Parathyroid adenoma (tissue), 2 donors: ENCODE measurements around the gene TRIM9.

ENCODE experiments used
- H2AFZ ChIP-seq: fragments of 300-600 bp; sonication (generic); one replicate; pipeline ENCODE4 v1.7.0; 2017; ENCODE audit warnings: antibody characterized with exemption, mild to moderate bottlenecking
- H3K27ac ChIP-seq: fragments of 300-600 bp; sonication (generic); one replicate; pipeline ENCODE4 v1.7.0; 2017
- H3K27me3 ChIP-seq: fragments of 300-600 bp; sonication (generic); one replicate; pipeline ENCODE4 v1.7.0; 2017; ENCODE audit warnings: low read length; ENCODE audit not compliant: control insufficient read depth, insufficient read depth
- H3K36me3 ChIP-seq: fragments of 300-600 bp; sonication (generic); one replicate; pipeline ENCODE4 v1.7.0; 2017; ENCODE audit warnings: low read length; ENCODE audit not compliant: control insufficient read depth, insufficient read depth
- H3K4me1 ChIP-seq: fragments of 300-600 bp; sonication (generic); one replicate; pipeline ENCODE4 v1.7.0; 2017; ENCODE audit warnings: control low read depth
- H3K4me2 ChIP-seq: fragments of 300-600 bp; sonication (generic); one replicate; pipeline ENCODE4 v1.7.0; 2017; ENCODE audit warnings: low read length
- H3K4me3 ChIP-seq: fragments of 300-600 bp; sonication (generic); one replicate; pipeline ENCODE4 v1.7.0; 2017; ENCODE audit warnings: low read depth, low read length
- H3K79me2 ChIP-seq: fragments of 300-600 bp; sonication (generic); one replicate; pipeline ENCODE4 v1.7.0; 2017; ENCODE audit warnings: control low read depth
- H3K9ac ChIP-seq: fragments of 300-600 bp; sonication (generic); one replicate; pipeline ENCODE4 v1.7.0; 2017; ENCODE audit warnings: mild to moderate bottlenecking
- H3K9me3 ChIP-seq: fragments of 300-600 bp; sonication (generic); one replicate; pipeline ENCODE4 v1.7.0; 2017; ENCODE audit warnings: low read length; ENCODE audit not compliant: control insufficient read depth
- TF ChIP-seq, protein P1 (sequence below): fragments of 300-600 bp; sonication (generic); IDR thresholded peaks from one replicate; pipeline ENCODE4 v1.7.0; 2017; ENCODE audit warnings: antibody characterized with exemption, mild to moderate bottlenecking
- donor health status: primary hyperparathyroidism.

TRIM9 gene

DNA sequence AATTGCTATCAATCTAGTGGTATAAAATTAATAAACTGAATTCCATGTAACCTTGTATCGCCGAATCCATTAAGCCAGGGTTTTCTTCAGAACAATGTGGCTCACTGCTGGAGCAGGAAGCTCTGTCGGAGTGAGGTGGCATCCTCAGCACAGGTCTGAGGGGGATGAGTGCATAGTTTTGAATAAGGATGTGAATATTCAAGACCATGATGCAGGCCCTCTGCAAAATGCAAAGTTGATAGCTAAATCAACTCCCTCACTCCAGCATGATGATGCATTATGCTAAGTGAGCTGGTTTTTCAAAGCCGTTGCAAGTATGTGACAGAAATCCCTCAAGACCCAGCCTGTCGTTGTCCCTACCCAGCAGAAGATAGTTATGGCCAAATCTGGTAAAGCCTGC is 53.0 kb downstream of the TRIM9 start:
- no peak overlapping the region for H3K4me2 ChIP-seq
- H3K9ac ChIP-seq = no peak overlapping the region
- H3K4me3 ChIP-seq = no peak overlapping the region
- no peak overlapping the region for H2AFZ ChIP-seq
- H3K9me3 ChIP-seq = no peaks in the 10 kb centered on the region
- H3K27ac ChIP-seq = no peak overlapping the region
- no peaks in the 10 kb centered on the region for H3K36me3 ChIP-seq
- H3K4me1 ChIP-seq = no peaks in the 10 kb centered on the region
- TF ChIP-seq, protein P1, sequence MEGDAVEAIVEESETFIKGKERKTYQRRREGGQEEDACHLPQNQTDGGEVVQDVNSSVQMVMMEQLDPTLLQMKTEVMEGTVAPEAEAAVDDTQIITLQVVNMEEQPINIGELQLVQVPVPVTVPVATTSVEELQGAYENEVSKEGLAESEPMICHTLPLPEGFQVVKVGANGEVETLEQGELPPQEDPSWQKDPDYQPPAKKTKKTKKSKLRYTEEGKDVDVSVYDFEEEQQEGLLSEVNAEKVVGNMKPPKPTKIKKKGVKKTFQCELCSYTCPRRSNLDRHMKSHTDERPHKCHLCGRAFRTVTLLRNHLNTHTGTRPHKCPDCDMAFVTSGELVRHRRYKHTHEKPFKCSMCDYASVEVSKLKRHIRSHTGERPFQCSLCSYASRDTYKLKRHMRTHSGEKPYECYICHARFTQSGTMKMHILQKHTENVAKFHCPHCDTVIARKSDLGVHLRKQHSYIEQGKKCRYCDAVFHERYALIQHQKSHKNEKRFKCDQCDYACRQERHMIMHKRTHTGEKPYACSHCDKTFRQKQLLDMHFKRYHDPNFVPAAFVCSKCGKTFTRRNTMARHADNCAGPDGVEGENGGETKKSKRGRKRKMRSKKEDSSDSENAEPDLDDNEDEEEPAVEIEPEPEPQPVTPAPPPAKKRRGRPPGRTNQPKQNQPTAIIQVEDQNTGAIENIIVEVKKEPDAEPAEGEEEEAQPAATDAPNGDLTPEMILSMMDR = no peak
- no peaks in the 10 kb centered on the region for H3K27me3 ChIP-seq
- no peaks in the 10 kb centered on the region for H3K79me2 ChIP-seq

DNA sequence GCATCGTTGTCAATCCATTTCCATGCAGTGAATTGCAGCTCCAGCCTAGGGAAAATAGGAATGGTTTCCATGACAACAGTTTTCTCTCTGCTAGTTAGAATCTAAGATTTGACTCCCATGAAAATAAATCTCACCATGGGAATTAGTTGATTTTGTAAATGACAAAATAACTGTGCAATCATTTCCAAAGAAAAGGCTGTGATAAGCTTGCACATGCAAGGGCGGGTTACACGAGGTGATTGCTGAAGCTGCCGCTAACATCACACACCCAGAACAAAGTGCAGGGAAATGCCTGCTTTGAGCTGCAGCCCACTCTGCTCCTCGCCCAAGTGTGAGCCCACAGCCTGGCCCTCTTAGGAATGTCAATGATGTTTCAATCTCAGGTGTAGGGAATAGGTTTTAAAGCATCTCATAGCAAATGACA is 53.8 kb downstream of the TRIM9 start:
- Histone ChIP-seq H3K9me3 (no peaks in the 10 kb centered on the region), H3K36me3 (no peaks in the 10 kb centered on the region), H3K79me2 (no peaks in the 10 kb centered on the region), H3K4me3 (no peak overlapping the region), H3K9ac (no peak overlapping the region), H3K27me3 (no peaks in the 10 kb centered on the region), H3K4me1 (no peaks in the 10 kb centered on the region), H2AFZ (no peak overlapping the region), H3K27ac (no peak overlapping the region), H3K4me2 (no peak overlapping the region)
- TF ChIP-seq, protein P1 = no peak

DNA sequence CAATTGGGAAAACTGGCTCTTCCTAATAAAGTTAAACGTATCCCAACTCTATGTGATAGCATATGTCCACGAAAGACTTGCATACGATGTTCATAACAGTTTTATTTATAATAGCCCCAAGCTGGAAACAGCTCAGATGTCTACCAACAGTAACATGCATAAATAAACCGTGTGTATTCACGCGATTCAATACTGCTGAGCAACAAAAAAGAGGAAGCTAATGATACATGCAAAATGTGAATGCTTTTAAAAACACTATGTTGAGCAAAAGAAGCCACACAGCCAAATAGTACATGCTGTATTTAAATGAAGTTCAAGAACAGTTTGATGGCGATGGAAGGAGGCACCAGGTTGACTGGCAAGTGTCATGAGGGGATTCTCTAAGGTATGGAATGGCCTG is 55.7 kb downstream of the TRIM9 start:
- no peak overlapping the region for H3K9ac ChIP-seq
- H3K9me3 ChIP-seq = no peaks in the 10 kb centered on the region
- H2AFZ ChIP-seq = no peak overlapping the region
- H3K4me1 ChIP-seq = no peaks in the 10 kb centered on the region
- TF ChIP-seq, protein P1 = no peak
- H3K79me2 ChIP-seq = no peaks in the 10 kb centered on the region
- H3K4me2 ChIP-seq = no peak overlapping the region
- no peak overlapping the region for H3K27ac ChIP-seq
- H3K4me3 ChIP-seq = no peak overlapping the region
- H3K27me3 ChIP-seq = no peaks in the 10 kb centered on the region
- H3K36me3 ChIP-seq = no peaks in the 10 kb centered on the region

DNA sequence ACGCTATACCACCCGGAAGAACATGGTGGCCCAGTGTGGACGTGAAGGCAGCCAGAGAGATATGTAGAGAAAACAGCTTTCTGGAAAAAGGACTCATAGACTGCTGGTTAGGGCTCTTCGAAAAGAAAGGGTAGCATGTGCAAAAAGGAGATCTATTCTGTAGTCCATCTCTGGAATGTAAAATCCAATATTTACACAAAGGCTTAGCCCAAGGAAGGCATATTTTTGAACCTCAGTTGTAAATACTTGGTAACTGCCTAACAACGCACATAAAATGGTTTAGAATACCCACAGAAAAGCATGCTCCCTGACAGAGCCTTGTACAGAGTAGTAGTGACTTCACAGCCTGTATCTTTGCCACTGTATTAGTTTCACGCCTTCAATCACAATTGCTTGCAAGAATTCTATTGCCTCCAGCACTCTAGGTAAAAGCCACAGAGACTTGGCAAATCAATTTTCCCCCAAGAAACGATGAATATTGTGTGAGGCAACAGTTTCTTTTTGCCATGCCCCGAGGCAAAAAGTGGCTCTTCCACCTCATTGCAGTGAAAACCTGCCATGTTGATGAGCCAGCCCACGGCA is 59.2 kb downstream of the TRIM9 start:
- Histone ChIP-seq H3K4me1 (peaks cover 3% of the 10 kb centered on the region), H2AFZ (no peak overlapping the region), H3K36me3 (no peaks in the 10 kb centered on the region), H3K4me3 (no peak overlapping the region), H3K27me3 (no peaks in the 10 kb centered on the region), H3K79me2 (no peaks in the 10 kb centered on the region), H3K9me3 (no peaks in the 10 kb centered on the region), H3K9ac (no peak overlapping the region), H3K27ac (no peak overlapping the region), H3K4me2 (no peak overlapping the region)
- TF ChIP-seq, protein P1 = no peak
